Umbilical cord (tissue), 2 donors: ENCODE measurements around the gene GABRP. TPM values are rescaled to one million over a fixed set of nuclear protein-coding genes. Genes with fewer than 3 reads are reported as not detected.
"Not testable (repeated sequence)": the region's sequence is repeated elsewhere in the genome, so short reads cannot be mapped to it uniquely, and the experiment has no call there.

Experiments
- DNase-seq: peaks from one replicate; pipeline ENCODE4 v3.0.0-alpha.2; 2015; ENCODE audit warnings: low spot score
- total RNA-seq: library from RNA; depleted of rRNA; stranded (reverse); fragments of >200 nt; gene quantifications from one replicate; pipeline ENCODE4 v1.2.3, GENCODE V29; 2014; ENCODE audit warnings: low replicate concordance; ENCODE audit not compliant: insufficient read depth

GABRP gene, protein sequence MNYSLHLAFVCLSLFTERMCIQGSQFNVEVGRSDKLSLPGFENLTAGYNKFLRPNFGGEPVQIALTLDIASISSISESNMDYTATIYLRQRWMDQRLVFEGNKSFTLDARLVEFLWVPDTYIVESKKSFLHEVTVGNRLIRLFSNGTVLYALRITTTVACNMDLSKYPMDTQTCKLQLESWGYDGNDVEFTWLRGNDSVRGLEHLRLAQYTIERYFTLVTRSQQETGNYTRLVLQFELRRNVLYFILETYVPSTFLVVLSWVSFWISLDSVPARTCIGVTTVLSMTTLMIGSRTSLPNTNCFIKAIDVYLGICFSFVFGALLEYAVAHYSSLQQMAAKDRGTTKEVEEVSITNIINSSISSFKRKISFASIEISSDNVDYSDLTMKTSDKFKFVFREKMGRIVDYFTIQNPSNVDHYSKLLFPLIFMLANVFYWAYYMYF
- total RNA-seq: 4.6 TPM

DNA sequence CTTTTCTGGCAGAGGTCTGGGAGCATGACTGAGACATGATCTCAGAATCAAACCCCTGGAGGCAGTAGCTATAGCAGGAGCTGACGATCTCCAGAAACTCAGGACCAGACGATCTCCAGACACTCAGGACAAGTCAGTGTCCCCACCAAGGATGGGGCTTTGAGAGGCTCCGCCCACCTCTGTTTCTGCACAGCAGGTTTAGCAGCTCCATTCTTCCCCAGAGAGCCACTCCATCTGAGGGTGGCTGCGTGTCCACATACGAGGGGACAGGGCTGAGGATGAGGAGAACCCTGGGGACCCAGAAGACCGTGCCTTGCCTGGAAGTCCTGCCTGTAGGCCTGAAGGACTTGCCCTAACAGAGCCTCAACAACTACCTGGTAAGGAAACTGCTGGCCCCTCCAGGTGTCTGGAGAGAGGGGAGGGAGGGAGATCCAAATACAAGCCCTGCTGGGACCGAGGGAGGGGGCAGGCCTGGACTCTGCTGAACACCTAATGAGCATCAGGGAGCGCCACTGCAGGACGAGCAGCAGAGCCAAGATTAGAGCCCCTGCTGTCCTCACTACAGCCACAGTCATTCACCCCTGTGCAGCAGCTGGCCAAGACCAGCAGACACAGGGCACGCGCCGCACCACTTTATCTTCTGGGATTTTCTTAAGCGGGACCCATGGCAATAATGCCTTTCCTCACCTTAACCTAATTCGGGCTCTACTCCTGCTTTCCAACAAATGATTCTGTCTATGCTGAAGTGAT, at the start of gene GABRP:
GABRP (plus strand) TSS at position 228 of the 750 bp plus-strand sequence. CDS start 4,891 bp downstream, outside the sequence.
- peak; percentile 55 for DNase-seq

DNA sequence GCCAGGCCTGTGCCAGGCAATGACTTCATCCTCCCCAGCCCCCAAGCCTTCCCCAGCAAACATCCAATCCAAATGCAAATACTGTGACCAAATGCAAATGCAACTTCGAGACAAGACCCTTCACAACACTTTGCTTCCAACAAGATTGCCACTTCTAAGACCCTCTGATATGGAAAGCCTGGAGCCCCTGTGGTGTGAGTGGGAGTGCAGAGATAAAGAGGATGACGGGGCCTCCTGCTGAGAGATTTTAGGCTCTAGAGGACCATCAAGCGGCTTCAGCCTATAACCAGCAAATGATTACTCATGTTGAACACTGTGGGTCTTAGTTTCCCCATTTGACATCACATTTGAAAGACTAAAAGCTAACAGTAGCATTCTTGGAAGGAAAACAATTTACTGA, 46.6 kb upstream of the GABRP start:
- DNase-seq: no peak

DNA sequence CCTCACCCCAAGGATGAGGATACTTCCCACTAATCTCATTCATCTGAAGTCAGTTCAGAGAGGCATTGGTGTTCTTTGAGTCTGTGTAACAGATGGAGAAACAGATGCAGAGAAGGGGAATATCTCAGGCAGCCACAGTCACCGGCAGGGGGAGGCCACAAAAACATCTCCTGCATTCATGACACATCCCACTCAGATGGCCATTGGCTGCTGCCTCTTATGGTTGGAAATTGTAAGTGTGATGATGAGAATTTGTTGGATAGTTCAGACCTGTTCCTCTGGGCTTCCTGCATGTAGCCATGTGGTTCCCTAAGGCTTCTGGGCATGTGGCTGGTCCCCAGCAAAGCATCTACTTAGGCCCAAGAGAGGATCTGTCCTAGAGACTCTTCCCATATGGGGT, 45.9 kb upstream of the GABRP start:
- DNase-seq: no peak

DNA sequence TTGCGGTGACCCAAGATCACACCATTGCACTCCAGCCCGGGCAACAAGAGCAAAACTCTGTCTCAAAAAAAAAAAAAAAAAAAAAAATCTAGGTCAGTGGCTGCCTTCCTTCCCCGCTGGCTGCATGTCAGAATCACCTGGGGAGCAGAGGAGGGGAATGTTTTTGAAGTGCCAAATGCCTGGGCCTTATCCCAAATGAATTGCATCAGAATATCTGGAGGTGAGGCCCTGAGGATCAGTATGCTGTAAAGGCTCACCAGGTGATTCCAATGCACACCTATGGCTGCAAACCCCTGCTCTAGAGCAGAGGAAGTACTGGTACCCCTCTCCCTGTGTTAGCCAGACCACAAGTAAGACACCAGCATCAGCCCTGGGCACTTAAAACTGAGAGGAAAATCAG, 44.7 kb upstream of the GABRP start:
- DNase-seq: no peak

DNA sequence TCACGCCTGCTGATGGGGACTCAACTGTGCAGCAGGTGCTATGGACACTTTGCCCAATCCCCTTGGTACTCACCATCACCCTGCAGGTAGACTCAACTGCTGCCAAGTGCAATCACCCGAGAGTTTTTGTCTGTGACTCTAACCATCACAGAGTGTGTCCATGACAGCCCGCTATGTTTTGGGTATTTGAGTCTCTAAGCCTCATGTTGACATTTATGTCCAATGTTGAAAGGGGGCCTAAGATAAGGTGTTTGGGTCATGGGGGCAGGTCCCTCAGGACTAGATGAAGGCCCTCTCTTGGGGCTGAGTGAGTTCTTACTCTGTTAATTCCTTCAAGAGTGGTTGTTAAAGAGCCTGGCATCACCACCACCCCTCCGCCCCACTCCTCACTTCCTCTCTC, 44.1 kb upstream of the GABRP start:
- no peak for DNase-seq

DNA sequence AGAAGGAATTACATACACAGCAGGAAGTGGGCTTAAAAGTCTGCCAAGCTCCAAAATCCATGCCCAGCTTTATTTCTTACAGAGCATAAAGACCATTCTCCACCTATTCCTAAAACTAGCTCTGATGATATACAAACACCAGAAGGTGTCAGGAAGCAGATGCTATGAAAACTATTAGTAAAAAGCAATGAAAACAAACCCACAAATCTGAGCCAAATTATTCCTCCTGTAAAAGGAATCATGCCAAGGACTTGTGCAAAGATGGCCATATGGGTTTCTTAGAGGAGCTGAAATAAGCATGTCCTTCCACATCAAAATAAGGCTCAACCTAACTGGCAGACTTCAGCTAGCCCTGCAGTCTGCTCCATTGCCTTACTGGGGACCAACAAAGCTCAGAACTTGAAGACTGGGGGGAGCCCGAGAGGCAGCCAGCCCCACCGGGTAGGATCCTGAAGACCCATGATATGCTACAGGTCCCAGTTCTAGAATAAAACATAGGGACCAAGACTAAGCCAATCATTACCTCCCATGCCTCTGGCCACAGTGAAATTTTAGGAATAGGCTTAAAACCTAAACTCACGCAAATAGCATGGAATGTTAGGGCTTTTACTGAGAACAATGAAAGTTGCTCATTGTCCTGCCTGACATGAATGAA, 42.8 kb upstream of the GABRP start:
- no peak for DNase-seq

DNA sequence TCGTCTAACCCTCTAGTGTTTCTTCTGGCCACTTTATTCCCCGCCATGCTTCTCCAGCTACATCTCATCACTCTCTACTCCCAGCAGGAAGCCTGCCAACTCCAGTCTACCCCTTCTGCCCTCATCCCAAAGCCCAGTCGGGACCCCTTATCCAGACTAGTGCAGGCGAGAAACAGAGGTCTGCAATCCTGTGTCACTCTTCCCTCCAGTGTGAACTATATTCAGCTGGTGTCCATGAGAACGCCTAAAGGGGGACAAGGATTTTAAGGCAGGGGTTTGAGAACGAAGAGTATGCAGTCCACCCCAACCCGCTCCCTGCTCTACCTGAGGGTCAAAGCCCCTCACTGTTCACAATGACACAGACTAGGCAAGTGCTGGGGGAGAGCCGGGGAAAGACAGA, 41.7 kb upstream of the GABRP start:
- no peak for DNase-seq

DNA sequence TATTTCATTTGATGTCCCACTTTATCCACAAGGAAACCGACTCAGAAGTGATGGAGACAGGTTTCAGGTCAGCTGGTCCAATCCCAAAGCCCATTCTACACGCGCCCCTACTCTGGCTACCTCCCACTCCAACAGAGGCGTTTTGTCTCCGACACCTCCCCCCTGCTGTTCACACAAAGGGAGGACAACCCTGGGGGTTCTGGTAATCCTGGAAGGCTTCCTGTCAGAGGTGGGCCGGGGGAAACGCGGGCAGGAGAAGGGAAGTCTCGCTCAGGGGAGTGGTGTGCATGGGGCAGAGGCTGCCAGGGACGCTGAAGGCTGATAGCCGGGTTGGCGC, 39.7 kb upstream of the GABRP start:
- DNase-seq: no peak

DNA sequence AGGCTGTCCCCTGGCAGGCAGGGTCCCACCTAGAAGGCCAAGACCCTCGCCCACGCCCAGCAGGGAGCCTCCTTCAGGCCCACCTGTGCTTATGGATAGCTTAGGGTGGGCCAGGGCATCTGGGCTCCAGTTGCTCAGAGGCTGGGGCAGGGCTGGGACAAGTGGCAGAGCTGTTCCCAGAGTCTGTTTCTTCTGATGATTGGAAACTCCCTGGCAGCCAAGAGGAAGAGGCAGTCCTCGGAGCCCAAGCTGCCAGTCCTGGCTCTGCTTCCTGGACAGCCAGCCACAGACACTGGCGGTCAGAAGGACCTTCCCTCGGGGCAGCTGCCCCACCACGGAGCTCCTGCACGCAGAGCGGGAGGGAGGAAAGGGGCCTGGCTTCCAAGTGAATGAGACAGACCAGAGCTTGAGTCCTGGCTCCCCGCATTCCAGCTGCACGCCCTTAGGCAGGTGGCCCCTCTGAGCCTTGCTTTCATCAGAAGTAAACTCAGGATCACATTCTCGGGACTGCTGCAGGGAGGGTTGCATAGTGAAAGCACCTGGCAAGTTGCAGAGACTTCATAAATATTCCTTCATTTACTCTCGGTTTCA, 37.9 kb upstream of the GABRP start:
- DNase-seq: peak; percentile 80

DNA sequence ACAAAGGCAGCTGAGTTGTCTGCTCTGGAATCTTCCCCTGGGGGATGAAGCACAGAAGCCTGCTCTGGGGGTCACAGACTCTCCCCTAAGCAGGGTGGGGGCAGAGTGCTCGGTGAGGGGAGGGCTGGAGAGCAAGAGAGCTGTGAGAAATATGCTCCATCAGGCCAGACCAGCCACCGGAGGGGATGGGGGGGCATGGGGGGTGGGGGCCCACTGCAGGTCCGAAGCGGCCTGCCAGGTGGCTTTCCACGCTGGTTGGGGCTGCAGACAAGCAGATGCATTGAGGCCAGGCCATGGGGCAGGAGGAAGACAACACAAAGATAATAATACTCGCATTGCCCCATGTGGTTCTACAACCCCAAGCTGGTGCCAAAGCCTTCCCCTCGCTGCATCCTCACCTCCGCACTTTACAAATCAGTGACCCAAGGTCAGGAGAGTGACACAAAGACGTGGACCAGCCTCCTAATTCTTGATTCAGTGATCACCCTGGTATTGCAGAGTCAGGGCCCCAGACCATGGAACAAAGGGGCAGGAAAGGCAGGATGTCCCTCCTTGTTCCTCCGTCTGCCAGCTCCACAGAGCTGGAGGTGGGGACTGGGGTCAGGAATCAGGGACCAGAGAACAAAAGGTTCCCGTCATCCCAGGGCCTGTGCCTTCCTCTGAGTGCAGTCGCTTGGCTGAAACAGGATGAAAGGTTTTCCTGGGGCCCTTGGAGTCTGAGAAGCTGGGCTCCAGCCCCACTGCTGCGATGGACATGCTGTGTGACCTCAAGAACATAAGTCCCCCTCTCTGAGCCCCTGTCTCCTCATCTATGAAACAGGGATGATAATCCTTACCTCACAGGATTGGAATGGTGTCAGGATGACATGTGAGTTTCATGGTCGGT, 37.2 kb upstream of the GABRP start:
- DNase-seq: no peak

DNA sequence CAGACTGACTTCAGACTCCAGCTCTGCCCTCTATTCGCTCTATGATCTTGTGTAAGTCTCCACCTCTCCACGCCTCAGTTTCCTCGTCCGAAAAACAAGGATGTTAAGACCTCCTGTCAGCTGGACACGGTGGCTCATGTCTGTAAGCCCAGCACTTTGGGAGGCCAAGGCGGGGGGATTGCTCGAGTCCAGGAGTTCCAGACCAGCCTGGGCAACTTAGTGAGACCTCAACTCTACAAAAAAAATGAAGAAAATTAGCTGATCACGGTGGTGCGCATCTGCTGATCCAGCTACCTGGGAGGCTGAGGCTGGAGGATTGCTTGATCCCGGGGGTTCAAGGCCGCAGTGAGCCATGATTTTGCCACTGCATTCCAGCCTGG, 36.6 kb upstream of the GABRP start:
- DNase-seq: no peak

DNA sequence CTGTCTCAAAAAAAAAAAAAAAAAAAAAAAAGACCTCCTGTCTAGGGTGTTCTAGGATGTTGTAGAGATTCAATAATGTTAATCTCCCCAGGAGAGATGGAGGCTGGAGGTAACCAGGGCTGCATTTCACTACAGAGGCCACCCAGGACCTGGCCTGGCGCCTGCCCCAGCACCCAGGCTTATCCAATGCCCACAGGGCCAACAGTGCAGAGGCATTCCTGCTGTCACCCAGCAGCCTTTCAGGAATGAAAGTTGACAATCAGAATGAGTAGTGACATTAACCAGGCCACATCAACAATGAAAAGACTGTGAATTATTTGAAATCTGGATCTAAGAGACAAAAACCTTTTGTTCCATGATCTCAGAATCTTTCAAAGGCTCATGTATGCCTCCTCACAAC, 36.2 kb upstream of the GABRP start:
- peak; percentile 41 for DNase-seq

DNA sequence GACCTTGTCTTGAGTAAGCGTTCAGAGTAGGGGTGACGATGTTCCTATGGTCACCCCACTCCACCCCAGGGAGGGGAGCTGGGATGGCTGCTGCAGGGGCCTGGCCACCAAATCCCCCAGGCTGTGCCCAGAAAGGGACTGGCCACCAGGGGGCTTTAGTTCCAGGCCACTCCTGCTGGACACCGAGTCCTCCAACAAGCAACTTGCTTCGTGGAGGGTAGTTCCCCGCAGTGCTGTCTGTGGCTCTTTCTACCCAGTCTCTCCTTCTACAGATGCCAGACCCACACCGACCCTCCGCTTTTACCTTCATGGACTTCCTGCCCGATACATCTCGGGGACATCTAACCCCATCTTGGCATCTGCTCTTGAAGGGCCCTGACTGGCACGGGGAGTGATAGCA, 35.7 kb upstream of the GABRP start:
- DNase-seq: no peak

DNA sequence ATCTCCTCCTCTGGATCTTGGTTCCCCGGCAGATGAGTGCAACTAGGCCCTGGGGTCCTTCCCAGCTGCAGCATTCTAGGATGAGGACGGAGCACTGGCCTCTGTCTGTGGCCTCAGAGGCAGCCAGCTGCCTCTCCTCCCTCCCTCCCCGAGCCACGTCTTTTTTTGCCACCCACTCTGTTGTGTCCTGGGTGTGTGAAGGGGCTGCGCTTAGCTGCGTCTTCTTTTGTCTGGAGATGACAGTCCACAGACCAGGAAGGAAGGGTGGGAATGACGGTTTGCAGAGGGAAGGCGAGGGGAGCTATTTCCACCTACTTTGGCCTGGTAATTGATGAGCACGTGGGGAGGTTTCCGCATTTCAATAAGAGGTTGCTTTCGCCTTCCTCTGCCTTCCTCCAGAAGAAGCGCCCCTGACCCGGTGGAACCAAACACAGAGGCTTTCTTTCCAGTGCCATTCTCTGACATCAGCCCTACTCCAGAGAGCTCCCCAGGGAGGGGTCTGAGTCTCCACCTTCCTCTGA, 34.5 kb upstream of the GABRP start:
- no peak for DNase-seq

DNA sequence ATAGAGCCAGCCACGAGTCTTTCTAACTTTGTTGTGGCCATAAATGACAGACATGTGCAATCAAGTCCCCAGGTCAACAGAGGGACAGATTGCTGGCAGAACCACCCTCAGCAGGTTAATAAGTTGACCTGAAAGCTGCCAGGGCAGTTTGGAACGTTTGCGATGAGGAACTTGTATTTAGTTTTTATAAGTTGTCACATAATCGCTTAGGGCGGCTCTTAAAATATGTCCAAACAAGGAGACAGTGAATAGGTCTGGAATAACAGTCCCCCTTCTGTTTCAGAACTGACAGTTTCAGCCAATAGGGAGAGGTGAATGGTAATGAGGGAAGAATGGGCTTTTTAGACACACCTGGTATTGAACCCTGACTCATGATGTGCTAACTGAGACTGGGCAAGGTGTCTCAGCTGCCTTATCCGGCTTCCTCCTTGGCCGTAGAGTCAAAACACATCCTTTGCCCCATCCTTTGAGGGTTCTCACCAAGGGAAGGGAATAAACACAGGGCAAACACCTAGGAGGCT, 33.6 kb upstream of the GABRP start:
- peak; percentile 32 for DNase-seq

DNA sequence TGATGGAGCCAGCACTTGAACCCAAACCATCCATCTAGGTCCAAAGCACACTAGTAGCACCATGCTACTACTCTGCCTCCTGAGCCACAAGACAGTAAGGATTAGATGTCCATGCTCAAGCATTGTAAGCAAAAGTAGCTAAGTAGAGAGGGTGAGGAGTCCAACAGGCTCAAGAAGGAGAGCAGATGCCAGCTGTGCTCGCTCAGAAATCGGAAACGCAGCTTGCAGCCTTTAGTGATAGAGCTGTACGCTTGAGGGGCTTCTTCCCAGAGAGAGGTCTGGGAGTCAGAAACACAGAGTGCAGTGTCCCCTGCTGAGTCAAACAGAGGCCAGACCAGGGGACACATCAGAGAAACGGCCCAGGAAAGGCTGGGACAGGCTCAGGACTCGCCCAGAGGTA, 32.7 kb upstream of the GABRP start:
- no peak for DNase-seq

DNA sequence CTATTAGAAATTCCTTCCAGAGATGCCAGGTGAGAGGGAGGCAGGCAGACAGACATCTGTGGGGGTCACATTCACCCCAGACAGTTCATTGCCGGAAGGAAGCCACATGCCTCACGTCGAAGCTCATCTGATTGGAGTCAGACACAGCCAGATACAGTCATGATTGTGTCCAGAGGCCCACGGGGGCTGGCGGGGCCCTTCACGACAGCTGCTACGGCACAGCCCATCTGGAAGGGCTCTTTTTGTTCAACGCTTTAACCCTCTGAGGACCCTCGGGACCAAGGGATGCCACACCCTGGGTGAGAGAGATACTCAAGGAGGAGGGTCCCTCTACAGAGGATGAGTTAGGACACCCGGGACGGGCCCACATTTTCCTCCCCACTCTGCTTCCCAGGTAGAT, 31.9 kb upstream of the GABRP start:
- DNase-seq: peak; percentile 66

DNA sequence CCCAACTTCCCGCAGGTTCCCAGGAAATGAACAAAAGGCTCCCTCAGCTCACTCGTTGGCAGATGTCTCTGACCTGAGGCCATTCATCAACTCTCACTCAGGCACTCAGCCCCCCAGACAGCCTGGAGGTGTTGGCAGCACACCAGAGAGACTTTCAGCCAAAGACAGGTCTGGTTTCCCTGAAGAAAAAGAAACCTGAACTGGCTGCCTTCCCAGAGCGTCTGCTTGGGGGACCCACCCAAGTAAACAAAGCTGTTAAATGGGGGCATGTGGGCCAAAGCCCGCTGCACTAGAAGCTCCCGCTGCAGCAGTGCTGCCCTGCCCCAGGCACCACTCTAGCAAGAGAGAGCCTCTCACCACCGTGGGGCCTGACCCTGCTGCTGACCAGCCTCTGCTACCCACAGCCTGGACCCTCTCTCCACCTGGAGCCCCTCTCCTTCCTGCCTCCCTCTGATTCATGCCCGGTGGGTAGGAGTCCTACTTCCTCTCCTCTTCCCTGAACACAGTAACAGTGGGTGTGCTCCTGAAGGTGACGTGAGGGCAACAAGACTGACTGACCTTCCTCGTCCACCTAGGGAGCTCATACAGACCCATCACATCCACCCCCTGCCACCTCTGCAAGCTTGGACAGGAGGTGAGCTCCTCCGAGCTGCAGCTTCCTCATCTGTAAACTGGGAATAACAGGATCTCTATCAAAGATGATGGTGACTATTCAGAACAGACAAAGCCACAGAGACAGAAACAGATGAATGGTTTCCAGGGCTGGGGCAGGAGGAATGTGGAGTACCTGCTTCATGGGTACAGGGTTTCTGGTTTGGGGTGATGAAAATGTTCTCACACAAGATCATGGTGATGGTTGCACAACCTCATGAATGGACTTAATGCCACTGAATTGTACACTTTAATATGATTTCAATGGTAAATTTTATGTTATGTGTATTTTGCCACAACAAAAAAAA, 31.0 kb upstream of the GABRP start:
- peak; percentile 73 for DNase-seq

DNA sequence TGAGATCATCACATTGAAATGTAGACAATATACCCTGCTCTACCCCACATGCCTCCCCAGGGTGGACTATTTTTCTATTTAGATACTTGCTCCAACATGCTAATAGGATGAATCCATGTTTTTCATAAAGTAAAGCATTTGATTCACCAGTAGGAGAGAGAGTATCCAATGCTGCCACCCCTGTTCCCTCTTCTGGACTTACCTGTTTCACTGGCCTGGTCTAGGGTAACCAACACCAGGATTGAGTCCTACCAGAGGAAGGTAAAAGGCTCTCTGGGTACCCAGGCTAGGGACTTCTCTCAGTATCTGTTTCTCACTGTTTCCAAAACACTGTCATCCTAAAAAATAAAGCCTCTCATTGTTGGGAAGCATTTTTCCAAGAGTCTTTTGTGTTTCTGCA, 30.2 kb upstream of the GABRP start:
- DNase-seq: no peak

DNA sequence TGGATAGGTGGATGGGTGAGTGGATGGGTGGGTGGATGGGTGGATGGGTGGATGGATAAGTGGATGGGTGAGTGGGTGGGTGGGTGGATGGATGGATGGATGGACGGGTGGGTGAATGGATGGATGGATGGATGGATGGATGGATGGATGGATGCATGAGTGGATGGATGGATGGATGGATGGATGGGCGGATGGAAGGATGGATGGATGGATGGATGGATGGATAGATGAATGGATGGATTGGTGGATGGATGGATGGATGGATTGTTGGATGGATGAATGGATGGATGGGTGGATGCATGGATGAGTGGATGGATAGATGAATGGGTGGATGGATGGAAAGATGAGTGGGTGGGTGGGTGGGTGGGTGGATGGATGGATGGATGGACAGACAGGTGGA, 29.0 kb upstream of the GABRP start:
- DNase-seq: not testable (repeated sequence)
